NCI-H82 (cell line): ENCODE results near the gene OSGIN1.
A peak's percentile ranks its signal among the peaks of the same experiment; 100 is the strongest.
"Not testable (repeated sequence)": the region's sequence is repeated elsewhere in the genome, so short reads cannot be mapped to it uniquely, and the experiment has no call there.

Experiments
- DNase-seq: peaks from one replicate; lab custom pipeline; 2025; lab: John Stamatoyannopoulos, UW

OSGIN1 gene

GRCh38 chr16:83940630-83941378 lies 12.2 kb upstream of the OSGIN1 start:
- peak; percentile 71 for DNase-seq

- DNase-seq: not testable (repeated sequence)
These were observed 11.5 kb upstream of the OSGIN1 start for GRCh38 chr16:83941546-83941945.

- no peak for DNase-seq
These were observed 11.0 kb upstream of the OSGIN1 start for GRCh38 chr16:83942074-83942473.

- no peak for DNase-seq
These were observed 10.1 kb upstream of the OSGIN1 start for GRCh38 chr16:83942815-83943515.

- DNase-seq: no peak
These were observed 9.5 kb upstream of the OSGIN1 start for GRCh38 chr16:83943516-83944050.

GRCh38 chr16:83945587-83945986 lies 7.5 kb upstream of the OSGIN1 start:
- DNase-seq: no peak

GRCh38 chr16:83946154-83946780 lies 6.8 kb upstream of the OSGIN1 start:
- no peak for DNase-seq

GRCh38 chr16:83946781-83947566 lies 6.1 kb upstream of the OSGIN1 start:
- DNase-seq: no peak

GRCh38 chr16:83947642-83948234 lies 5.3 kb upstream of the OSGIN1 start:
- no peak for DNase-seq

GRCh38 chr16:83948914-83949723 lies 3.9 kb upstream of the OSGIN1 start:
- no peak for DNase-seq

- DNase-seq: no peak
These were observed 3.4 kb upstream of the OSGIN1 start for GRCh38 chr16:83949724-83950001.

- peak; percentile 20 for DNase-seq
These were observed 2.1 kb upstream of the OSGIN1 start for GRCh38 chr16:83950862-83951399.

GRCh38 chr16:83951544-83951943 lies 1.5 kb upstream of the OSGIN1 start:
- no peak for DNase-seq

GRCh38 chr16:83952587-83952939 lies 477 bp upstream of the OSGIN1 start:
- DNase-seq: no peak

- DNase-seq: peak; percentile 51
These were observed 946 bp downstream of the OSGIN1 start for GRCh38 chr16:83953796-83954576.

- DNase-seq: no peak
These were observed 1.6 kb downstream of the OSGIN1 start for GRCh38 chr16:83954577-83955016.

- no peak for DNase-seq
These were observed 2.4 kb downstream of the OSGIN1 start for GRCh38 chr16:83955218-83956130.

GRCh38 chr16:83956336-83957289 lies 3.6 kb downstream of the OSGIN1 start:
- DNase-seq: peak; percentile 85
